ENCODE results near the gene CDR2L.

Gene CDR2L

DNA sequence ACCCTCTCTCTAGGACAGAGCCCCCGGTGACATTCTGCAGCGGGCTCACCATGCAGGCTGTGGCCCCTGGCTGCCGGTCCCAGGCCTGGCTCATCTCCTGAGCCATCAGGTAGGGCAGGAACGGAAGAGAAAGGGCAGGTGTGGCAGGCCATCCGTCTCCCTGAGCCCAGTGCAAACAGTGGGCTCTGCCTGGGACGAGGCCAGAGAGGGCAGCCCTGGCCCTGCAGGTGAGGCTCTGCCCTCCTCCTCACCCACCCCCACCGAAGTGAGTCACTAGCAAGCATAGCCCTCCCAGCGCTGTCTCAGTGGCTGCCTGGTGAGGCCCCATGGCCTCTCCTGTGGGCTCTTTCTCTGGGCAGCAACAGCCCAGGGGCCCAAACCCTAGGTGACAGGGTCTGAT lies 37.2 kb upstream of the CDR2L start:
- H3K9me3 ChIP-seq (ENCODE audit: control insufficient read depth in 2 of 2, low read length in 2 of 2), result no peaks in the 10 kb centered on the region

DNA sequence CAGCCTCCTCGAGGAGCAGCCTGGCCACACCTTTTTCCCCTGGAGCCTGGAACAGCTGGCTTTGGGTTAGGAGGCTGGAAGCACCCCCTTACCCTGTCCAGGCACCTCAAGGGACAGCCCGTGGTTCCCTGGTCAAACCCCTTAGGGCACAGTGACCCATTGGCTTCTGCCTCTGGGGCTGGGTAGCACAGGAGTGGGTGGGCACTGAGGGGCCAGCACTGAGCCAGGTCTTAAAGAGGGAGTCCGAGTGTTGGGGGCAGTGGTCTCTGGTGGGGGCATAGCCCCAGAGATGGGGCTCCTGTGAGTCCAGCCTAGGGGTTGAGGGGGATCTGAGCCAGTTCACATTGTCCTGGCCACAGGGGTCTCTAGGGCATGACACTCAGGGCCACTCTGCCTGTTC lies 36.4 kb upstream of the CDR2L start:
- no peaks in the 10 kb centered on the region for H3K9me3 ChIP-seq (ENCODE audit: control insufficient read depth in 2 of 2, low read length in 2 of 2)
- peaks cover 6 to 23% of the 10 kb centered on the region in 2 donors for H3K4me1 ChIP-seq (ENCODE audit: control insufficient read depth in 2 of 2, insufficient read depth in 2 of 2, low read length in 2 of 2)
- H3K27me3 ChIP-seq (ENCODE audit: control insufficient read depth in 2 of 2, insufficient read depth in 2 of 2, low read length in 2 of 2), result peaks cover 0 to 4% of the 10 kb centered on the region in 2 donors
- H3K27ac ChIP-seq (ENCODE audit: low read depth in 2 of 2, low read length in 2 of 2), result no peak overlapping the region
- no peak overlapping the region for H3K9ac ChIP-seq (ENCODE audit: low read depth in 1 of 2, low read length in 2 of 2)
- H3K4me3 ChIP-seq (ENCODE audit: low read length in 2 of 2), result no peak overlapping the region
- peaks cover 0 to 2% of the 10 kb centered on the region in 2 donors for H3K36me3 ChIP-seq (ENCODE audit: control insufficient read depth in 2 of 2, insufficient read depth in 2 of 2, low read length in 2 of 2)

More for the DNA sequence above, 37.2 kb upstream of the CDR2L start:
- Histone ChIP-seq H3K4me1 (ENCODE audit: control insufficient read depth in 2 of 2, insufficient read depth in 2 of 2, low read length in 2 of 2) (peaks cover 6 to 23% of the 10 kb centered on the region in 2 donors), H3K27me3 (ENCODE audit: control insufficient read depth in 2 of 2, insufficient read depth in 2 of 2, low read length in 2 of 2) (peaks cover 4 to 5% of the 10 kb centered on the region in 2 donors), H3K4me3 (ENCODE audit: low read length in 2 of 2) (no peak overlapping the region), H3K36me3 (ENCODE audit: control insufficient read depth in 2 of 2, insufficient read depth in 2 of 2, low read length in 2 of 2) (peaks cover 0 to 2% of the 10 kb centered on the region in 2 donors), H3K27ac (ENCODE audit: low read depth in 2 of 2, low read length in 2 of 2) (no peak overlapping the region), H3K9ac (ENCODE audit: low read depth in 1 of 2, low read length in 2 of 2) (no peak overlapping the region)

DNA sequence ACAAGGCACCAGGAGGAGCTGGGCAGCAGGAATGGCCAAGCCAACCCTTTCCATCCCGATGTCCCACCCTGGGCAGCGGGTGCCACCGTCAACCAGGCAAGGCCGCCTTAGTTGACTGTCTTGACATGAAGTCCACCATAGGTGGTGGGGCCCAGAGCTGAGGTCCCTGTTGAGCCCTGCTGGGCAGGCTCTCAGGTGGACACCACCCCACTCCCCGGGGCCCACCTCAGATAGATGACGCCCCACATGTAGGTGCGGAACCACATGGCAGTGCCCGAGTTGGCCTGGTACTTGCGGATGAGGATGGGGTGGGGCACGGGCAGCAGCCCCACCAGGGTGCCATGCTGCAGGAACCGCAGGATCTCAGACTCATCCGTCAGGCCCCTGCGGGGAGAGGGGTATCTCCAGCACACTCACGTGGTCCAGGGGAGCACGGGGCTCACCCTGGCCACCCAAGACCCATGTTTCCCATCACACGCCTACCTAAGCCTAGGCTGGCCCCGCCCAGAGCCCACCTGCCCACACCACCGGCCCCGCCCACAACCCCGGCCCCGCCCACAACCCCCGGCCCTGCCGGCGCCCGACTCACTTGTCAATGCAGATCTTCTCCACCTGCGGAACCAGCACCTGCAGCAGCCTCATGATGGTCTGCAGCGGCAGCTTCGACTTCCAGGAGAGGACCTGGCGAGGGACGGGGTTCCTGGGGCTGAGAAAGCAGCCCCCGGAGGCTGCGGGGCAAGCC lies 35.6 kb upstream of the CDR2L start:
- H3K27me3 ChIP-seq (ENCODE audit: control insufficient read depth in 2 of 2, insufficient read depth in 2 of 2, low read length in 2 of 2), result peaks cover 0 to under 1% of the 10 kb centered on the region in 2 donors
- no peak overlapping the region for H3K9ac ChIP-seq (ENCODE audit: low read depth in 1 of 2, low read length in 2 of 2)
- no peak overlapping the region for H3K4me3 ChIP-seq (ENCODE audit: low read length in 2 of 2)
- no peaks in the 10 kb centered on the region for H3K9me3 ChIP-seq (ENCODE audit: control insufficient read depth in 2 of 2, low read length in 2 of 2)
- H3K27ac ChIP-seq (ENCODE audit: low read depth in 2 of 2, low read length in 2 of 2), result peak overlapping the region in 1 of 2 donors; percentile 74
- H3K36me3 ChIP-seq (ENCODE audit: control insufficient read depth in 2 of 2, insufficient read depth in 2 of 2, low read length in 2 of 2), result peaks cover 0 to 2% of the 10 kb centered on the region in 2 donors
- H3K4me1 ChIP-seq (ENCODE audit: control insufficient read depth in 2 of 2, insufficient read depth in 2 of 2, low read length in 2 of 2), result peaks cover 6 to 23% of the 10 kb centered on the region in 2 donors

DNA sequence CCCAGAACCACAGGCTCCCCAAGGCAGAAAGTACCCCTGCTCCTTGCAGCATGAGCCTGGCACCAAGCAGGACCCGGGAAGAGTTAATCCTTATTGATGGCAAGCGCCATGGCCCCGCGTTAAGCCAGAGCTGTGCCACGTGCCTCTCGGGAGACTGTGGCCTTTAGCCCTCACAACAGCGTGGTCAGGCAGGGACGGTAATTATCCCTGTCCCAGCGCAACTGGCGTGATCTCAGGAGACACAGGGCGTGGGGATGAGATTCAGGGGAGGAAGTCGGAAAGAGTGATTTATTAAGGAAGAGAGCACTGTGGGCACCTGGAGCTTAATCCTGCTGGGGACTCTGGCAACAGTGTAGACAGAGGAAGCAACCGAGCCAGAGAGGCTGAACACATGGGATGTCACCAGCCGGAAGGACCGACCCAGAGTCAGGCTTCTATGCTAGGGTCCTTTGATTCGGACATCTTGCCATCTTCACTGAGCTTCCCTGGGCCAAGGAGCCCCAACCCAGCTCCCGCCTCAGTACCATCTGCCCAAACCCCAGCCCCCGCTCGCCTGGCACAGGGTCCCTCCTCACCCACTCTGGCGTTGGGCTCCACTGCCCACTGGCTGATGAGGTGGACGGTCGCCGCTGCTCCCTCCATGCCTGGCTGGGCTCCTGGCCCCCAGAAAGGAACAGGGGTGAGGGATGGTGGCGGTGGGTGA lies 34.9 kb upstream of the CDR2L start:
- Histone ChIP-seq H3K4me1 (ENCODE audit: control insufficient read depth in 2 of 2, insufficient read depth in 2 of 2, low read length in 2 of 2) (peaks cover 6 to 23% of the 10 kb centered on the region in 2 donors), H3K36me3 (ENCODE audit: control insufficient read depth in 2 of 2, insufficient read depth in 2 of 2, low read length in 2 of 2) (peaks cover 0 to 2% of the 10 kb centered on the region in 2 donors), H3K9ac (ENCODE audit: low read depth in 1 of 2, low read length in 2 of 2) (no peak overlapping the region), H3K27me3 (ENCODE audit: control insufficient read depth in 2 of 2, insufficient read depth in 2 of 2, low read length in 2 of 2) (no peaks in the 10 kb centered on the region), H3K27ac (ENCODE audit: low read depth in 2 of 2, low read length in 2 of 2) (peak overlapping the region; percentile 52 to 74), H3K4me3 (ENCODE audit: low read length in 2 of 2) (no peak overlapping the region), H3K9me3 (ENCODE audit: control insufficient read depth in 2 of 2, low read length in 2 of 2) (no peaks in the 10 kb centered on the region)

DNA sequence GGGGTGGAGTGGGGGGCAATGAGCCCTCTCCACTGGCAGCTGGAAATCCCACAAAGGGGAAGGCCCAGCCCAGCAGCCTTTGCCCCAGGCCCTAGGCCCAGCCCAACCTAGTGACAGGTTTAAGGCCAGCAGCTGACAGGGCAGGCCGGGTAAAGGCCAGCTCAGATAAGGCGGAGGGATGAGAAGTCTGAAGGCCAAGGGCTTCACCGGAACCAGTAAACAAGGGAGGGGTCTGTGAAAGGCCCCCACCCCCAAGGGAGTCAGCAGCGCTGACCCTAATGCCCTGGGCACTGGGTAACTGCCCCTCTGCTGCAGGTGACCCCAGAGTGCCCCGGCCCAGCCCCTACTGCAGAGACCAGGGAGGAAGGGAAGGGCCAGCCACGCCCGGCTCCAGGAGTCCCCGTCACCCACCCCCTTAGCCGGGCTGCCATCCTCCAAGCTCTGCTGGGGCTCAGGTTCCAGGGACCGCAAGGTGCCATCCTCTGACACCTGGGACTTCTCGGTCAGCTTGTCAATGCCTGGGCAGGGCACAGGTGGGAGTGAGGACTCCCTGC lies 34.2 kb upstream of the CDR2L start:
- no peaks in the 10 kb centered on the region for H3K9me3 ChIP-seq (ENCODE audit: control insufficient read depth in 2 of 2, low read length in 2 of 2)
- no peak overlapping the region for H3K4me3 ChIP-seq (ENCODE audit: low read length in 2 of 2)
- H3K27me3 ChIP-seq (ENCODE audit: control insufficient read depth in 2 of 2, insufficient read depth in 2 of 2, low read length in 2 of 2), result no peaks in the 10 kb centered on the region
- H3K4me1 ChIP-seq (ENCODE audit: control insufficient read depth in 2 of 2, insufficient read depth in 2 of 2, low read length in 2 of 2), result peaks cover 6 to 23% of the 10 kb centered on the region in 2 donors
- H3K9ac ChIP-seq (ENCODE audit: low read depth in 1 of 2, low read length in 2 of 2), result no peak overlapping the region
- peak overlapping the region; percentile 52 to 74 for H3K27ac ChIP-seq (ENCODE audit: low read depth in 2 of 2, low read length in 2 of 2)
- H3K36me3 ChIP-seq (ENCODE audit: control insufficient read depth in 2 of 2, insufficient read depth in 2 of 2, low read length in 2 of 2), result peaks cover 0 to 2% of the 10 kb centered on the region in 2 donors

DNA sequence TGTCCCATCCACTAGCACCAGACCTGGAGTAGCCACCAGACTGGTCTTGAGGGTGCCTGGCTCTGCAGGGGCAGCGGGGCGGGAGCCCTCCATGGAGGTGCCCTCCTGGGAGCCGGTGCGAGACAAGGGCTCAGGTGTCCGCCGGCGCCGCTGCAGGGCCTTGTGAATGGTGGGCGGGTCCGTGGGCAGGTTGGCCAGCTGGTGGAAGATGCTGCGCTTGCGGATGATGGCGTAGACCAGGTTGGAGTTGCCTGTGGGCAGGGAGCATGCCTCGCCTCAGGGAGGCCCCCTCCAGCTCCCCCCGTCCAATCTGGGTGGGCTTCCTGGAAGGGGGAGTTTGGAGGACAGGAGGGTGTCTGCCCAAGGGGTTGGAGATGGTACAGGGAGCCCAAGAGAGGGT lies 33.3 kb upstream of the CDR2L start:
- Histone ChIP-seq H3K9ac (ENCODE audit: low read depth in 1 of 2, low read length in 2 of 2) (no peak overlapping the region), H3K4me1 (ENCODE audit: control insufficient read depth in 2 of 2, insufficient read depth in 2 of 2, low read length in 2 of 2) (peaks cover 6 to 23% of the 10 kb centered on the region in 2 donors), H3K36me3 (ENCODE audit: control insufficient read depth in 2 of 2, insufficient read depth in 2 of 2, low read length in 2 of 2) (peaks cover 0 to 2% of the 10 kb centered on the region in 2 donors), H3K27ac (ENCODE audit: low read depth in 2 of 2, low read length in 2 of 2) (peak overlapping the region in 1 of 2 donors; percentile 74), H3K9me3 (ENCODE audit: control insufficient read depth in 2 of 2, low read length in 2 of 2) (no peaks in the 10 kb centered on the region), H3K27me3 (ENCODE audit: control insufficient read depth in 2 of 2, insufficient read depth in 2 of 2, low read length in 2 of 2) (no peaks in the 10 kb centered on the region), H3K4me3 (ENCODE audit: low read length in 2 of 2) (no peak overlapping the region)

DNA sequence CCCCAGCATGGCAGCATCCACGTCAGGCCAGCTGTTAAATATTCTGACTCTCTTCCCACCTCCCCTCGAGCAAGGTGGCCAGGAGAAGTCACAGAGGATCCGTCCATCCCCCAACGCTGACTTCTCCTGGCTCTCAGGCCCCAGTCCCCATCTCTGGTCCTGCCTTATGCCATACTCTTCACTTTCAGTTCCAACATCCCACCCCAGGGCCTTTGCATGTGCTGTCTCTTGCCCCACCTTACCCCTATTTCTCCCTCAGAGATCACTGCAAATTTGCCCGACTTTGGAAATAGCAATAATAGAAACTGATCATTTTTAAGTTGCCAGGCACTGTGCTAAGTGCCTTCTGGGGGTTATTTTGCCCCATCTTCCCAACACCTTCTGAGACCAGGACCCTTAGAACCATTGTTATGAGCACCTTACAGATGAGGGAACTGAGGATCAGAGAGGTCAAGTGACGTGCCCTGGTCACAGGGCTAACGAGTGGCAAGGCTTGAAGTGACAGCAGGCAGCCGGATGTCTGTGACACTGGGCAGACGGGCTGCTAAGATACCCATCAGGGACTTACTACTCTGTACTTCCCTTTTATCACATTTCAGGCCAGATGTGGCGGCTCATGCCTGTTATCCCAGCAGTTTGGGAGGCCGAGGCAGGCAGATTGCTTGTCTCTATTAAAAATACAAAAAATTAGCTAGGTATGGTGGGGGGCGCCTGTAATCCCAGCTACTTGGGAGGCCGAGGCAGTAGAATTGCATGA lies 32.6 kb upstream of the CDR2L start:
- H3K4me1 ChIP-seq (ENCODE audit: control insufficient read depth in 2 of 2, insufficient read depth in 2 of 2, low read length in 2 of 2), result peaks cover 6 to 23% of the 10 kb centered on the region in 2 donors
- peaks cover 0 to 2% of the 10 kb centered on the region in 2 donors for H3K36me3 ChIP-seq (ENCODE audit: control insufficient read depth in 2 of 2, insufficient read depth in 2 of 2, low read length in 2 of 2)
- no peak overlapping the region for H3K27ac ChIP-seq (ENCODE audit: low read depth in 2 of 2, low read length in 2 of 2)
- H3K9me3 ChIP-seq (ENCODE audit: control insufficient read depth in 2 of 2, low read length in 2 of 2), result no peaks in the 10 kb centered on the region
- H3K9ac ChIP-seq (ENCODE audit: low read depth in 1 of 2, low read length in 2 of 2), result no peak overlapping the region
- no peaks in the 10 kb centered on the region for H3K27me3 ChIP-seq (ENCODE audit: control insufficient read depth in 2 of 2, insufficient read depth in 2 of 2, low read length in 2 of 2)
- H3K4me3 ChIP-seq (ENCODE audit: low read length in 2 of 2), result no peak overlapping the region

DNA sequence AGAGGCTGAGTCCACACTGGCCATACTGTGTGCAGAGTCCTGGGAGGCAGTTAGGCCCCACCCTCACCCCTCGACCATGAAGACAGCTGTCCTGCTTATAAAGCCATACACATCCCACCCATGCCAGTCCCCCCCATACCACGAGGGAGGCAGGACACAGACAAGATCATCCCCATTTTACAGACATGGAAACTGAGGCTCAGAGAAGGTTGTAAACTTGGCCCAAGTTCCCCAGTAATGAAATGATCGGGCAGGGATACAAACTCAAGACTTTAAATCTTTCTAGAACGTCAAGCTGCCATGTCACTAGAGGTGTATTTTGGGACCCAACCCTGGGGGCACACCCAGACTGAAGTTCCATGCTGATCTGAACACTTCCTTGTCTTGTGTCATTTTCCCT lies 31.3 kb upstream of the CDR2L start:
- no peak overlapping the region for H3K4me3 ChIP-seq (ENCODE audit: low read length in 2 of 2)
- peaks cover 0 to 2% of the 10 kb centered on the region in 2 donors for H3K36me3 ChIP-seq (ENCODE audit: control insufficient read depth in 2 of 2, insufficient read depth in 2 of 2, low read length in 2 of 2)

DNA sequence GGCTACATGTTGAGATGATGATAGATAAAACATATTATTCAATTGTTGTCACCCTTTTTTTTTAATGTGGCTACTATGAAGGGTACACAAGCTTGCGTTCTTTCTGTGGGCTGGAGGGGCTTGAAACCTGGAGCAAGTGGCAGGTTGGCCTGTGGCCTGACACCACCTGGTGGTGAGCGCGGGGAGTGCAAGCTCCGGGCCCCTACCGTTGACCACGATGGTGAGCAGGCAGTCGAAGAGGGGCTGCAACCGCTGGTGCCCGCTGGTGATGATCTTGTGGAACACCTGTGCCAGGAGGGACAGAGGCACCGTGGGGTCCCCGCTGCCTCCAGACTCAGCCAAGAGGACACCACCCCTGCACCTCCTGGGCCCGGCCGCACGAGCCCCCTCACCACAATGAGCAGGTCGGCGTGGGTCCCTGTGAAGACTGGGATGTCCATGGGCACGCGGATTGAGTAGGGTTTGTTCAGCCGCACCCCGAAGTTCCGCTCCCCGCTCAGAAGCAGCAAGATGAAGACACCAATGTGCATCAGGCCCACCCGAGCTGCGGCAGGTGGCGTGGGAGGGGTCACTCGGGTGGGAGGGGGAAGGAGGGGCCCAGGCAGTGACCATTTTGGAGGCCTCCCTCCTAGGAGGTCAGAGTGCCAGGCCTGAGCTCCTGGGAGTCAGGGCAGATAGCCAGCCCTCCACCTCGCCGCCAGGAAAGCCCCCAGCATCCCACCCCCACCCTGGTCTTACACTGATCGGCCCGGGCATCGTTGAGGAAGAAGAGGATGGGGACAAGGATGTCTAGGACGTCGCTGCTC lies 29.3 kb upstream of the CDR2L start:
- peaks cover 8 to 14% of the 10 kb centered on the region in 2 donors for H3K4me1 ChIP-seq (ENCODE audit: control insufficient read depth in 2 of 2, insufficient read depth in 2 of 2, low read length in 2 of 2)
- no peaks in the 10 kb centered on the region for H3K27me3 ChIP-seq (ENCODE audit: control insufficient read depth in 2 of 2, insufficient read depth in 2 of 2, low read length in 2 of 2)
- no peak overlapping the region for H3K27ac ChIP-seq (ENCODE audit: low read depth in 2 of 2, low read length in 2 of 2)
- no peaks in the 10 kb centered on the region for H3K9me3 ChIP-seq (ENCODE audit: control insufficient read depth in 2 of 2, low read length in 2 of 2)
- no peak overlapping the region for H3K9ac ChIP-seq (ENCODE audit: low read depth in 1 of 2, low read length in 2 of 2)
- H3K36me3 ChIP-seq (ENCODE audit: control insufficient read depth in 2 of 2, insufficient read depth in 2 of 2, low read length in 2 of 2), result peaks cover 0 to 2% of the 10 kb centered on the region in 2 donors
- no peak overlapping the region for H3K4me3 ChIP-seq (ENCODE audit: low read length in 2 of 2)

More for the DNA sequence above, 31.3 kb upstream of the CDR2L start:
- H3K9me3 ChIP-seq (ENCODE audit: control insufficient read depth in 2 of 2, low read length in 2 of 2), result no peaks in the 10 kb centered on the region
- no peaks in the 10 kb centered on the region for H3K27me3 ChIP-seq (ENCODE audit: control insufficient read depth in 2 of 2, insufficient read depth in 2 of 2, low read length in 2 of 2)
- peaks cover 9 to 27% of the 10 kb centered on the region in 2 donors for H3K4me1 ChIP-seq (ENCODE audit: control insufficient read depth in 2 of 2, insufficient read depth in 2 of 2, low read length in 2 of 2)
- no peak overlapping the region for H3K27ac ChIP-seq (ENCODE audit: low read depth in 2 of 2, low read length in 2 of 2)
- no peak overlapping the region for H3K9ac ChIP-seq (ENCODE audit: low read depth in 1 of 2, low read length in 2 of 2)

Data from mucosa of rectum (tissue), 2 donors.